Measurements from ENCODE around the gene MAGI2.
"Not testable (repeated sequence)": the region's sequence is repeated elsewhere in the genome, so short reads cannot be mapped to it uniquely, and the experiment has no call there.

MAGI2 gene

GRCh38 chr7:78607099-78607498 lies 846.4 kb downstream of the MAGI2 start:
- DNase-seq: no peak

DNA sequence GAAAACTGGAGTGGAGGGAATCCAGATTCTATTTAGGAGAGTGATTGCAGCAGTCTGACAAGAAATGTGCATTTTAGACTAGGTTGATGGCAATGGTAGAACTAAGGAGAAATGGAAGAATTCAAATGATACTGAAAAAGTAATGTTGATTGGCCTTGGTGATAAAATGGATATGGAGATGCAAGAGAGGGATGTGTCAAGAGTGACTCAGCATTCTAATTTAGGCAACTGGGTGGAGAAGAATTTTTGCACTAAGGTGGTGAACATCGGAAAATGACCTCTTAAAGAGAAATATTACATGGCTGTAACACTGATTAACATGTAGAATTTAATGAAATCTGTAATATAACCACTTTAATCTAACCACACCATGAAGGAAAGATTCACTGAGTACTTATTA lies 848.3 kb downstream of the MAGI2 start:
- DNase-seq: no peak

- DNase-seq: no peak
These were observed 851.7 kb downstream of the MAGI2 start for GRCh38 chr7:78601728-78602127.

DNA sequence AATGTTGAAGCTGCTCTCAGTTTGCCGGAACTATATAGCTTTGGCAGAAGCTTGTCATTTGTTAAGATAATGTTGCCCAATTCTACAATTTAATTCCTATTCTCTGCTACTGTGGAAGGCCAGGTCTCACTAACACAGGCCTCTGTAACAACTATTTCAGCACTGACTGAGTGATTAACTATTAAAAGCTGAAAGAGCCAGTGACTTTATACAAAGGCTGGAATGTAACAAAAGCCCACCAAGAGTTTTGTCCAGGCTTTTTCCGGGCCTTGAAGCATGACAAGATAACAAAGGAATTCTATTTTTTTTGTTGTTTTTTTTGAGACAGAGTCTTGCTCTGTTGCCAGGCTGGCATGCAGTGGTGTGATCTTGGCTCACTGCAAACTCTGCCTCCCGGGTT lies 859.3 kb downstream of the MAGI2 start:
- DNase-seq: no peak

DNA sequence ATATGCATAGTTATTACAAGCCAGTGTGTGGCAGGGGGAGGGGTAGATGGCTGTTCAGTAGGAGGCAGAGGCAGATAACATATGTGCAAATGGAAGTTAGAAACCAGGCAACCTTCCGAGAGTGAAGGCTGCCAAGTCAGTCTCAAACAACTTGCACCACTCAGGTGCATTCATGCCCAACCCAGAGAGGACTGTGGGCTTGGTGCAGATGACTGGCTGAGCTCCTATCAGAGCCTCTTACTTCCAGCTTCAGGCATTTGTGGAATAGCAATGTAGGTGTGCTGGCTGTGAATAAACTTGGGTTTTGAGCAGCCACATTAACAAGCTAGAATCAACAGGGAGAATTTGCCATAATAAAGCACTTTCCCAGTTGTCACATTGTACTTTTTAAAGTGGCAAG lies 865.1 kb downstream of the MAGI2 start:
- DNase-seq: no peak

DNA sequence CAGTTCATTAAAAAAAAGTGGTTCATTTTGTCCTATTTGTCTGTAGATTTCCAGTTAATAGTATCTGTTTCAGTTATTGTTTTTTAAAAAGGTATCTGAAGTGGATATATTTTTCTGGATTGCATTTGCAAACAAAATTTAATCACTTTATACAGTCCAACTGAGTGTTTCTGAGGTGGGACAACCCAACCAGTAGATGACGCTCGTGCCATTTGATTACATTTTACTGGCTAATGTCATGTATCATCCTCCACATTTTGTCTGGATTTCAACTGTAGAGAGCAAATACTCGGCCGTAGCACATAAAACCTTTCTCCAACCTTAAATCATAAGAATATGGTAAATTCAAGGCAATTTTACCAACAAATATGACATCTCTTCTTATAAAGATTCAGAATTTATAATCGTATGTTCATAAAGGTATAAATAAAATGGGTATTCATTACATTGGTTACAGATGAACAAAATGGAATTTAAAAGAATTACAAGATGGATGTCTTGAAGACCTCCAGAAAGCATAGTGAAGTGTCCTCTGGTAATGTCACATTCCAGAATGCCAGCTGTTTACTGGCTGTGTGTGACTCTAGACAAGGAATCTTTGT lies 865.9 kb downstream of the MAGI2 start:
- DNase-seq: no peak

DNA sequence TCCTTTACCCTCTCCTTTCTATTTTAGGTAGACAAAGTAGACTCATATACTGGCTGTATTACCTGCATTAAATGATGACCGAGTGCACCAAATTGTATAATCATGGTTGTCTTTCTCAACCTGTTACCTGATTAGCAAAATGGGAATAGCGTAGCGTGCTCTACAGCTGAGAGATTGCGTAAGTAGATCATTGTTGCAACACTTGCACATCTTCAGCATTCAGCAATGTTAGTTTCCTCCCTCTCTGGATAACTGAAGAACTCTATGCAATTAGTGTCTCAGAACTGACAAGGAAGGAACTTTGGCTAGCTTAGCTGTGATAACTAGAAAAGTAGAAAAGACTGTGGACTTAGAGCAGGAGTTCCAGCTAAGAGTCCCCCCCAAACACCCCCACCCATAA lies 867.5 kb downstream of the MAGI2 start:
- DNase-seq: no peak

GRCh38 chr7:78578686-78579085 lies 874.8 kb downstream of the MAGI2 start:
- no peak for DNase-seq

- DNase-seq: not testable (repeated sequence)
These were observed 876.1 kb downstream of the MAGI2 start for GRCh38 chr7:78577174-78577952.

DNA sequence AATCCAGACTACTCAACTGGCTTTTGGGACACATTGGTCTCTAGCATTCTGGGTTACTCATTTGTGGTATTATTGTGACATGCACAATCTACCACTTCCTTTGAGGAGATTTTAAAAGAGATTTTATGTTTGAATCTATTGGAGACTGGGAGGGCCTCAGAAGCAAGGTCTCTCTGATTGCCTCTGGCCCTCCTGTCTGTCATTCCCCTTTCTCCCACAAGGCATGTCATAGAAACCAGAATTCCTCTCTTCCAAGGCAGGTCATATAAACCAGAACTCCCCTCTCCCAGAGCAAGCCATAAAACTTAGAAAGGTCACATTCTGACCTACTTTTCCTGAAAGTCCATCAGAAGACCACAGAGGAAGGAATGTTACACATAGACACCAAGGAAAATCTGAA lies 877.2 kb downstream of the MAGI2 start:
- no peak for DNase-seq

- no peak for DNase-seq
These were observed 882.2 kb downstream of the MAGI2 start for GRCh38 chr7:78571292-78571691.

GRCh38 chr7:78568690-78569089 lies 884.8 kb downstream of the MAGI2 start:
- no peak for DNase-seq

DNA sequence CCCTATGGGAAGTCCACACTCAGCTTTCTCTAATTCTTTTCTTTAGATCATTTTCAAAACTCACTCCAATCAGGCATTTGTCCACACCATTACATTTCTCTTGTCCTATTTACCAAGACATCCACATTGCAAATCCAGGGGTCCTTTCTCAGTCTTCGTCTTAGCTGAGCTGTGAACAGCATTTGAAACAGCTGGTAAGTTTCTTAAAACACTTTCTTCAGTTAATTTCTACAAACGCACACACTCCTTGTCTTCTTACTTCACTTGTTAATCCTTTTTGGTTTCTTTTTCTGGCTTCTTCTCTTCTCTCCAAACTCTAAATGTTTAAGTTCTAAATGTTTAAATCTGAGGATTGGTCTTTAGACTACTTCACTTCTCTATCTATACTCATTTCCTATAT lies 885.6 kb downstream of the MAGI2 start:
- no peak for DNase-seq

- DNase-seq: no peak
These were observed 887.7 kb downstream of the MAGI2 start for GRCh38 chr7:78565784-78566183.

DNA sequence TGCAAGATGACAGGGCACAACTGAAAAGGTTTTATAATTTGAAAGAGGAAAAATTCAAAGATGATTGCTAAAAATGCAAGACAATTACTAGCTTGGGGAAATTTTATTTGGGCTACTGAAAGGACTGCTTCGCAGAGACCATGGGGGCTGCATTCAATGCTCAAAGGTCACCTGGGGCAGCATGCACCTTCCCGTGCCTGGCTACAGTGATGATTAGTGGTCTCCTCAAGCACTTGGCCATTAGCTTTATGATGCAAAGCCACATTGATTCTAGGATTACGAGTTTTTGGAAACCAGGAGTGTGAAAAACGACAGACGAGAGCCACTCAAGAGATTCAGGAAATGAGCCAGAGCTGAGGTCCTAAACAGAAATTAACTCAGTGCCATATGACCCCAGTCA lies 890.3 kb downstream of the MAGI2 start:
- DNase-seq: no peak

DNA sequence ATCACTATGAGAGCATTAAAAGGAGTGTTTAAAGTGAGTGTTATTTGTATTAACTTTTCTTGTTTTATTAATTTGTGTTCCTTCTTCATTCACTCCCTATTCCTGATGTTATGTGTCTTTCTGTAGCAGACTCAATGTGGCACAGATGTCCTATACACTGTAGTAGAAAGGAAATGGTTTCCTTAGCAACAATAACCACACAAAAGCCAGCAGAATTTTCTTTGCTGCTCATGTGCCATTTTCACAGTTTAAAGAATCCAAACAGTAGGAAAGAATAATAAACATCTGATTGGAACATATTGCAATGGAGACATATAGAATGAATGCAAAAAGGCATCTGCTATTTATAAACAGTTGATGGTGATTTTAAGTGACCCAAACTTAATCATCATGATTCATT lies 891.3 kb downstream of the MAGI2 start:
- no peak for DNase-seq

DNA sequence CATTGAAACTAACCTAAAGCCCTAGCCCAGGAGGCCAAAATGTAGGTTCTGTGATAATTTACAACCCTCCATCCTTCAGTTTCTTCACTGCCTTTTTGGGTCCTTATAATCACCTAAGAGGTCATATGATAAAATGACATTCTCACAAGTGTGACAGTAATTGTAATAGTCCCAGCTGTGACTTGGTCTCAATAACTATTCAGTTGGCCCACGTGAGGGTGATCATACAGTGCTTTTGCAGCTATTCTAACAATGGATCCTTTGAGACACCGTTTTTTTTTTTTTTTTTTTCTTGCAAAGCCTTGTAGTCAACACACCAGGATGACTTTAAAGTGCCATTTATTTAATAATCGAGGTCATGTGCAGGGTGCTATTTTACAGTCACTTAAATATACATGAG lies 894.9 kb downstream of the MAGI2 start:
- no peak for DNase-seq

DNA sequence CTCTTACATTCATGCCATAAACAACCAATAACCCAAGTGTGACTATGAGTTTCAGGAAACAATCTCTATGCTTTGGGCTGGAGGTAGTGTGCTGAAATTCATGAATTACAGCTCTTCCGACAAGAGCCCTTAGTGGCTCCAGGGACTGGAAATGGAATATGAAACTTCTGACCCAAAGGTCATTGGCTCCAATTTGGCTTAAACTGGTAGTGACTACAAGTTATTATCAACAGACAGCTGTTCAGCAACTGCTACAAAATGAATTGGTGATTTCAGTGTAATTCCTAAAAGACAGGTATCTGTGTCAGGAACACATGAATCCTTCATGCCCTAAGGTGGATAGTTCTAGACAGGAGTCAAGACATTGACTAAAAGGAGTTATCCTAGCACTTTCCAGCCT lies 909.5 kb downstream of the MAGI2 start:
- DNase-seq: no peak

DNA sequence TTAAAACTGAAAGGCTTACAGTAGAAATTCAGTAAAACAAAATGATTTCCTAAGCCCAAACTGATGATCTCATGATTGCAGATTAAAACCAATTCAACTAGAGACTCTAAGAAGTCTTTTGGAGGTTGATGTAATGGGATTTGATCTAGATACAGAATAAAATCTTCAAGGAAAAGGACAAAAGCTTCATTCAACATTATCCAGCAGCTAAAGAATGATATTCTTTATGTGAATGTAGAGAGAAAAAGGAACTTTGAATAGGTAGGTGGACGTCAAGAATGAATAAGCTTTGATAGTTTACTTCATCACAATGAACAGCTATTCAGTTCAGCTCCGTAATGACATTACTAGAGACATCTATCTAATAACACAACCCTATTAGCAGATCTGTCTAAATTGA lies 910.5 kb downstream of the MAGI2 start:
- no peak for DNase-seq

DNA sequence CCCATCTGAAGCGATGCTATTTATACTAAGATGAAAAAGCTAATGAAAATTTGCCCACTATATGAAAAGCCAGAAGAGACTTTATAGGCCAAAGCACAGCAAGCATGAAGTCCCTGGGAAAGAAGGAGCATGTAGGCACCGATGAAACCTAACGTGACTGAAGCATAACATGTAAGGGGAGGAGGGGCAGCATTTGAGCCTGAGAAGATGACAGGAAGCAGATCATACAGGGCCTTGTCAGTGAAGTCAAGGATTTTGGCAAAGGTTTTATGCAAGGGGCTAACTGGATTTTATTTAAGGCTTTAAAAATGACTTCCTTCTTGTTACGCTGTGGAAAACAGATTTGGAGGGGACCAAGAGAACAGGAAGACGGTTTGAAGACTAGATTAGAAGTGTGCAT lies 910.9 kb downstream of the MAGI2 start:
- no peak for DNase-seq

- no peak for DNase-seq
These were observed 913.6 kb downstream of the MAGI2 start for GRCh38 chr7:78539825-78540224.

- no peak for DNase-seq
These were observed 917.8 kb downstream of the MAGI2 start for GRCh38 chr7:78535655-78536054.

DNA sequence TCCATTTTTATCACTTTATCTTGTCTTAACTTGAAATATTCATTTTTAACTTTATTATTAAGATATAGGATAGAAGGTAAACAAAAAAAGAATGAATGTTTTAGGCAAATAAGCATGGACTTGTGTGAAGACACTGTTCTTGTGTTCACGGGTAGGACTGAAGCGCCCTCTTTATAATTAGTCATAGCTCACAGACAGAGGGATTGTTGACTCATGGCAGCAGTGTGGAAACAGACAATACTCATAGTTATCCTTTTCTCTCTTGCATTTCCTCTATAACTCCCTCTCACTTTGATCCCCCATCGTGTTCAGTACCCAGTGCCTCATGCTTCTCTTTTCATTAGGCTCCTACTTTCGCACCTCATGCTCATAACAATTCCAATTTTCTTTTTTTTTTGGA lies 923.1 kb downstream of the MAGI2 start:
- no peak for DNase-seq

- no peak for DNase-seq
These were observed 924.1 kb downstream of the MAGI2 start for GRCh38 chr7:78529392-78529791.

- DNase-seq: no peak
These were observed 924.5 kb downstream of the MAGI2 start for GRCh38 chr7:78528964-78529363.
